HCT116 (cell line): ENCODE measurements around the gene UBXN11.

Experiments used
- CTCF ChIP-seq, 3 experiments: fragments of 200-600 bp in 1 of 3; sonication (generic) in 1 of 3; IDR thresholded peaks in 2 of 3; conservative IDR thresholded peaks in 1 of 3; 2 replicates each; pipeline ENCODE4 v1.5.1; 2012 to 2017; ENCODE audit warnings: low read depth in 2 of 3, low read length in 2 of 3, antibody characterized with exemption in 1 of 3, borderline replicate concordance in 1 of 3, control low read depth in 1 of 3, mild to moderate bottlenecking in 1 of 3, mixed read lengths in 1 of 3, mixed run types in 1 of 3, moderate library complexity in 1 of 3; ENCODE audit not compliant: insufficient read depth in 1 of 3
- MAX ChIP-seq: IDR thresholded peaks from 2 replicates; pipeline ENCODE4 v1.6.1; 2012
- SIN3A ChIP-seq: IDR thresholded peaks from 2 replicates; pipeline ENCODE4 v1.6.1; 2012; ENCODE audit warnings: low read depth
- TF ChIP-seq, protein P1 (sequence below): IDR thresholded peaks from 2 replicates; pipeline ENCODE4 v1.6.1; 2012

GRCh38 chr1:26268290-26269197, 37.9 kb downstream of the UBXN11 start:
- no peak for TF ChIP-seq SIN3A
- TF ChIP-seq, protein P1, sequence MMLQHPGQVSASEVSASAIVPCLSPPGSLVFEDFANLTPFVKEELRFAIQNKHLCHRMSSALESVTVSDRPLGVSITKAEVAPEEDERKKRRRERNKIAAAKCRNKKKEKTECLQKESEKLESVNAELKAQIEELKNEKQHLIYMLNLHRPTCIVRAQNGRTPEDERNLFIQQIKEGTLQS: no peak
- no peak for TF ChIP-seq MAX
- TF ChIP-seq CTCF (IDR thresholded peaks at IDR 0.05 in 2 of 3, conservative IDR thresholded peaks at IDR 0.05 in 1 of 3; ENCODE audit: borderline replicate concordance in 1 of 3, insufficient read depth in 1 of 3, low read depth in 2 of 3, low read length in 2 of 3): no peak
